Natural killer cell (primary cell): ENCODE results near the gene SRSF6. TPM values are rescaled to one million over a fixed set of nuclear protein-coding genes. Genes with fewer than 3 reads are reported as not detected.
"Not testable (repeated sequence)": the region's sequence is repeated elsewhere in the genome, so short reads cannot be mapped to it uniquely, and the experiment has no call there.

Experiments
- ATAC-seq, 3 donors: fragments of 150-1000 bp in 2 of 3; fragments of 200-7000 bp in 1 of 3; cut with Tn5 transposase; 1 replicate in 1 of 3; 2 replicates in 2 of 3; pipeline ENCODE4 v1.10.0; 2021; ENCODE audit warnings: mild to moderate bottlenecking in 2 of 3, moderate library complexity in 2 of 3
- DNase-seq, 2 donors: peaks; one replicate each; pipeline versions ENCODE4 v3.0.0 to v3.0.0-alpha.2; 2013 to 2021; ENCODE audit warnings: mixed read lengths in 1 of 2
- H3K27ac ChIP-seq: one replicate; pipeline ENCODE4 v1.5.1; 2013; ENCODE audit warnings: mild to moderate bottlenecking, low read length
- H3K27me3 ChIP-seq: one replicate; pipeline ENCODE4 v1.6.1; 2013; ENCODE audit warnings: low read length; ENCODE audit not compliant: control insufficient read depth, insufficient read depth
- H3K36me3 ChIP-seq: one replicate; pipeline ENCODE4 v1.6.1; 2013; ENCODE audit warnings: low read length; ENCODE audit not compliant: control insufficient read depth, insufficient read depth
- H3K4me1 ChIP-seq: one replicate; pipeline ENCODE4 v1.6.1; 2013; ENCODE audit warnings: low read length; ENCODE audit not compliant: control insufficient read depth, insufficient read depth
- H3K4me3 ChIP-seq: one replicate; pipeline ENCODE4 v1.5.1; 2013; ENCODE audit warnings: low read length
- H3K9me3 ChIP-seq: one replicate; pipeline ENCODE4 v1.6.1; 2013; ENCODE audit warnings: low read length; ENCODE audit not compliant: control insufficient read depth, insufficient read depth
- H3K27ac Mint-ChIP-seq, 2 donors: one replicate each; pipeline ENCODE4 v1.8.0; 2022; ENCODE audit warnings: mild to moderate bottlenecking in 2 of 2, mixed read lengths in 2 of 2, moderate library complexity in 1 of 2
- H3K27me3 Mint-ChIP-seq, 2 donors: one replicate each; pipeline ENCODE4 v1.8.0; 2022; ENCODE audit warnings: low read depth in 2 of 2, mixed read lengths in 2 of 2
- H3K36me3 Mint-ChIP-seq: one replicate; pipeline ENCODE4 v1.8.0; 2022; ENCODE audit warnings: mixed read lengths
- H3K4me1 Mint-ChIP-seq, 2 donors: one replicate each; pipeline ENCODE4 v1.8.0; 2022; ENCODE audit warnings: mixed read lengths in 2 of 2
- H3K4me3 Mint-ChIP-seq: one replicate; pipeline ENCODE4 v1.8.0; 2022; ENCODE audit warnings: mild to moderate bottlenecking, moderate library complexity, mixed read lengths
- H3K9me3 Mint-ChIP-seq, 2 donors: one replicate each; pipeline ENCODE4 v1.8.0; 2022; ENCODE audit warnings: mixed read lengths in 2 of 2
- WGBS: methylation state at CpG from one replicate; pipeline ENCODE4 v1.1.7; 2013; ENCODE audit warnings: missing lambda C conversion rate; ENCODE audit not compliant: insufficient coverage; 5-methylcytosine and 5-hydroxymethylcytosine counted together
- intact Hi-C: fragments of 100-400 bp; cut with micrococcal nuclease; formaldehyde crosslinking; loops from one replicate; pipeline ENCODE4 v1.14.2; 2022
- total RNA-seq, 4 donors: library from RNA; stranded (reverse); fragments of 120-200 nt in 1 of 4; gene quantifications; one replicate each; pipeline versions ENCODE4 v1.2.3 to v1.2.4, GENCODE V29; 2013 to 2022
- TF ChIP-seq, protein P1 (sequence below): fragments of 200-600 bp; IDR thresholded peaks from one replicate; pipeline ENCODE4 v1.8.0; 2022; ENCODE audit warnings: antibody characterized with exemption

SRSF6 gene
- total RNA-seq, 3 donors from 2014 or later (not counting 1 experiment from before 2014, with no cell fraction given): 184 to 252 (median 229) TPM

DNA sequence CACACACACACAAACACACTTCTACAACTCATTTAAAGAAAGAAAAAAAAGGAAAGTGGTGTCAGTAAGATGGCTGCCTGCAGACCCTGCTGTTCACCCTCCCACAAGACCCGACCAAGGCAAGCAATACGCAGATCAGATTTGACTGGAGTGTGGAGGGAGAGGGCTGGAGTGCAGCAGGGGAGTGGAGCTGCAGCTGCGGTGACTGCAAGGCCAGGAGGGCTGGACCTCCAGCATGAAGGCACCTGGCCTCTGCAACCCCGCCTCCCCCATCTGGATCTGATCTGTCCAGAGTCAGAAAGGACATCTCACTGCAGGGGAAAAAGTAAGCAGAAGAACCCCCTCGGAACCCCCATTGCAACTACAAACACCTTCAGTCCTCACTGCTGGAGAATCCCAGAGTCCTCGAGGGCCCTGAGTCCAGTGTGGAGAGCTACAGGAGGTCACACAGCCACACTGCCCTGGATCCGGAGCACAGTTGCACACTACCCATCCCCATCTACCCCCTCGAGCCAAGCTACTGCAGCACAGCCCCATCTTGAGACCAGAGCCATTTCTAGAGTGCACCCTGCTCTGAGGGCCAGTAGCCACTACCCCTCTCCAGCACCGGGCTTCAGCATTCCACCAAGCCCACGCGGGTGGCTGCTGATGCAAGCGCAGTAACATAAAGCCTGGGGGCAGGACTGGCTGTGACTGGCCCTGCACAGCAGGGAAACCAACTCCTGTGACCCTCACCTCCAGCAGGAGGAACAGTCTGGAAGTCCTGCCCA, 41.9 kb upstream of the SRSF6 start:
- no peak for DNase-seq
- Histone ChIP-seq H3K4me3 (no peak overlapping the region), H3K9me3 (peaks cover 8% of the 10 kb centered on the region), H3K4me1 (no peaks in the 10 kb centered on the region), H3K36me3 (no peaks in the 10 kb centered on the region), H3K27ac (no peak overlapping the region), H3K27me3 (no peaks in the 10 kb centered on the region)
- H3K36me3 Mint-ChIP-seq: peaks cover 28% of the 10 kb centered on the region
- no peak overlapping the region for H3K27ac Mint-ChIP-seq
- peaks cover 17% of the 10 kb centered on the region in 2 donors for H3K9me3 Mint-ChIP-seq
- ATAC-seq: no peak
- no peaks in the 10 kb centered on the region for H3K4me1 Mint-ChIP-seq
- peaks cover 4 to 29% of the 10 kb centered on the region in 2 donors for H3K27me3 Mint-ChIP-seq
- intact Hi-C loops: no loop called here
- 88% methylated on average over 12 of the region's 12 CpGs for WGBS
- H3K4me3 Mint-ChIP-seq: no peak overlapping the region
- TF ChIP-seq, protein P1, sequence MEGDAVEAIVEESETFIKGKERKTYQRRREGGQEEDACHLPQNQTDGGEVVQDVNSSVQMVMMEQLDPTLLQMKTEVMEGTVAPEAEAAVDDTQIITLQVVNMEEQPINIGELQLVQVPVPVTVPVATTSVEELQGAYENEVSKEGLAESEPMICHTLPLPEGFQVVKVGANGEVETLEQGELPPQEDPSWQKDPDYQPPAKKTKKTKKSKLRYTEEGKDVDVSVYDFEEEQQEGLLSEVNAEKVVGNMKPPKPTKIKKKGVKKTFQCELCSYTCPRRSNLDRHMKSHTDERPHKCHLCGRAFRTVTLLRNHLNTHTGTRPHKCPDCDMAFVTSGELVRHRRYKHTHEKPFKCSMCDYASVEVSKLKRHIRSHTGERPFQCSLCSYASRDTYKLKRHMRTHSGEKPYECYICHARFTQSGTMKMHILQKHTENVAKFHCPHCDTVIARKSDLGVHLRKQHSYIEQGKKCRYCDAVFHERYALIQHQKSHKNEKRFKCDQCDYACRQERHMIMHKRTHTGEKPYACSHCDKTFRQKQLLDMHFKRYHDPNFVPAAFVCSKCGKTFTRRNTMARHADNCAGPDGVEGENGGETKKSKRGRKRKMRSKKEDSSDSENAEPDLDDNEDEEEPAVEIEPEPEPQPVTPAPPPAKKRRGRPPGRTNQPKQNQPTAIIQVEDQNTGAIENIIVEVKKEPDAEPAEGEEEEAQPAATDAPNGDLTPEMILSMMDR: no peak

DNA sequence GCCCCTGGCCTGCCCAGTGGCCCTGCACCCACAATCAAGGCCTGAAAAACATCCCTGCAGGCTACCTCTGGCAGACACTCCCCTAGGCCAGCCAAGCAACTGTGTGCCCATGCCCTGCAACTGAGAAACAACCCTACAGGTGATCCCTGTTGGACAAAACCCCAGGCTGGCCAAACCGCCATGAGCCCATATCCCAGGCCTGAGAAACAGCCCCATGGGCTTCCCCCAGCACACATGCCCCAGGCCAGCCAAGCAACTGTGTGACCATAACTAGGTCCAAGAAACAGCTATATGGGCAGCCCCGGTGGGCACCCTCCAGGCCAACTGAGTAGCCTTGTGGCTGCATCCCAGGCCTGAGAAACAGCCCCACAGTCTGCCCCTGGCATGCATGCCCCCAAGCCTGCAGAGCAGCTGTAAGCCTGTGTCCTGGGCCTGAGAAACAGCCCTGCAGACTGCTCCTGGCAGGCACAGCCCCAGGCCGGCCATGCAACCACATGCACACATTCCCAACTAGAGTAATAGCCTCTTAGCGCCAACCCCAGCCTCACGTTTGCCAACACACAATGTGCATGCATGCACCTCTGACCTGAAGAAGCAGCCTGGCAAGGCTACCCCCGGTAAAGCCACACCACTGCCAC, 41.0 kb upstream of the SRSF6 start:
- no peaks in the 10 kb centered on the region for H3K27me3 ChIP-seq
- no peak overlapping the region for H3K4me3 Mint-ChIP-seq
- H3K27ac Mint-ChIP-seq: no peak overlapping the region
- peaks cover 8% of the 10 kb centered on the region for H3K9me3 ChIP-seq
- no peak overlapping the region for H3K4me3 ChIP-seq
- ATAC-seq (no peak), DNase-seq (no peak)
- intact Hi-C loops: no loop called here
- no peaks in the 10 kb centered on the region for H3K4me1 Mint-ChIP-seq
- TF ChIP-seq, protein P1: no peak
- no peaks in the 10 kb centered on the region for H3K36me3 ChIP-seq
- H3K9me3 Mint-ChIP-seq: peaks cover 17% of the 10 kb centered on the region in 2 donors
- peaks cover 33% of the 10 kb centered on the region for H3K36me3 Mint-ChIP-seq
- 87% methylated on average over 6 of the region's 6 CpGs for WGBS
- no peak overlapping the region for H3K27ac ChIP-seq
- no peaks in the 10 kb centered on the region for H3K4me1 ChIP-seq
- peaks cover 4 to 25% of the 10 kb centered on the region in 2 donors for H3K27me3 Mint-ChIP-seq

- no peaks in the 10 kb centered on the region for H3K36me3 ChIP-seq
- TF ChIP-seq, protein P1: no peak
- DNase-seq (no peak), ATAC-seq (no peak)
- intact Hi-C loops: no loop called here
- H3K27ac Mint-ChIP-seq: no peak overlapping the region
- no peaks in the 10 kb centered on the region for H3K4me1 Mint-ChIP-seq
- H3K9me3 Mint-ChIP-seq: peaks cover 17% of the 10 kb centered on the region in 2 donors
- H3K4me3 ChIP-seq: no peak overlapping the region
- no peaks in the 10 kb centered on the region for H3K4me1 ChIP-seq
- H3K36me3 Mint-ChIP-seq: peaks cover 33% of the 10 kb centered on the region
- no peak overlapping the region for H3K27ac ChIP-seq
- H3K27me3 Mint-ChIP-seq: peaks cover 8 to 34% of the 10 kb centered on the region in 2 donors
- no peaks in the 10 kb centered on the region for H3K27me3 ChIP-seq
- H3K9me3 ChIP-seq: peaks cover 8% of the 10 kb centered on the region
- no peak overlapping the region for H3K4me3 Mint-ChIP-seq
Measured at GRCh38 chr20:43420192-43420591, 37.5 kb upstream of the SRSF6 start.

DNA sequence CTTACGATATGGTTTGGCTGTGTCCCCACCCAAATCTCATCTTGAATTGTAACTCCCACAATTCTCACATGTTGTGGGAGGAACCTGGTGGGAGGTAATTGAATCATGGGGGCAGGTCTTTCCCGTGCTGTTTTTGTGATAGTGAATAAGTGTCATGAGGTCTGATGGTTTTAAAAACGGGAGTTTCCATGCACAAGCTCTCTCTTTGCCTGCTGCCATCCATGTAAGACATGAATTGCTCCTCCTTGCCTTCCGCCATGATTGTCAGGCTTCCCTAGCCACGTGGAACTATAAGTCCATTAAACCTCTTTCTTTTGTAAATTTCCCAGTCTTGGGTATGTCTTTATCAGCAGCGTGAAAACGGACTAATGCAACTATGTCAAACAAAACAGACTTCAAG, 36.8 kb upstream of the SRSF6 start:
- intact Hi-C loops, DNase-seq, H3K4me1 Mint-ChIP-seq, H3K9me3 ChIP-seq, ATAC-seq, H3K4me3 ChIP-seq, H3K4me3 Mint-ChIP-seq, H3K4me1 ChIP-seq, H3K27ac Mint-ChIP-seq, H3K36me3 ChIP-seq, H3K27ac ChIP-seq, H3K27me3 ChIP-seq: not testable (repeated sequence)
- WGBS: 72% methylated on average over 4 of the region's 7 CpGs
- peaks cover 17% of the 10 kb centered on the region in 2 donors for H3K9me3 Mint-ChIP-seq
- peaks cover 33% of the 10 kb centered on the region for H3K36me3 Mint-ChIP-seq
- peaks cover 8 to 27% of the 10 kb centered on the region in 2 donors for H3K27me3 Mint-ChIP-seq
